ENCODE data around the gene ZBTB7C. TPM values are rescaled to one million over a fixed set of nuclear protein-coding genes. Genes with fewer than 3 reads are reported as not detected.
A peak's percentile ranks its signal among the peaks of the same experiment; 100 is the strongest.

Gene ZBTB7C
- polyA plus RNA-seq, 4 donors = 14.8 to 18.7 (median 17.2) TPM

GRCh38 chr18:48033790-48034650, 375.2 kb downstream of the ZBTB7C start:
- no peak for DNase-seq (ENCODE audit: low read depth in 4 of 4, low spot score in 3 of 4)

DNA sequence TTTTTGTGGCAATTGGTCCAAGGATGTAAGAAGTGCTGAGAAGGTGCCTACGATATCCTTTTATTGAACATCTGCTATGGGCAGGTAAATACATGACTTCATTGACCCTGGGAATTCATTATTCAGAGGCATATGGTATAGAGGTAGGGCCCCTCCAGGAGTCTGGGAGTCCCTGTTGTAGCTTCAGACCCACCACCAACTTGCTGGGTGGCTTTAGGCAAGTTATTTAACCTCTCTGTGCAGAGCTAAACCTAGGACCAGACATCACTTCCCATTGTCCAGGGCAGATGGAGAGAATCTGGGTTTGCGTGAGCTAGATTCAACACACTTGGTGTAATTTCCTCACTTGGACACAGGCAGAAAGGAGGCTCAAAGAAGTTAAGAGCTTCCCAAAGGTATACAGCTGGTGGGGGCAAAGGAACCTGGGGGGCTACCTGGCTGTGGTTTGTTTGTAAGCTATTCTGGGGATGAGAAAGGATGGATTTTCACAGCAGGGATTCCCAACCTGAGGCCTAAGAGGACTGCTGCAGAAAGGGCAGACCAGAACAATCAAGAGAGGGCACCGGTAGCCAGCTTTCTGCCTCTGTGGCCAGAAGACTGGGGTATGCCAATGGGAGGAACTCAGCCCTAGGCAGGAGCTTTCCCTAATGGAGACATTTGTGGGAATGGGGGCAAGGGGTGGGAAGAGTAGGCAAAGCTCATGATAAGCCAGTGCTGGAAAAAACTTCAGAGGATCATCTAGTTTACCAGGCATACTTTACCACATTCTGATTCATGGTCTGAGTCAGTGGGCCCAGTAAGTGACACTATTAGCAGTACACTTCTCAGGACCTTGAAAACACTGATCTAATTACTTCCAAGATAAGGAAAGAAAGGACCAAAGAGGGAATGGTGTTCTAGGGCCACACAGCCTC, 376.1 kb downstream of the ZBTB7C start:
- no peak for DNase-seq (ENCODE audit: low read depth in 4 of 4, low spot score in 3 of 4)

DNA sequence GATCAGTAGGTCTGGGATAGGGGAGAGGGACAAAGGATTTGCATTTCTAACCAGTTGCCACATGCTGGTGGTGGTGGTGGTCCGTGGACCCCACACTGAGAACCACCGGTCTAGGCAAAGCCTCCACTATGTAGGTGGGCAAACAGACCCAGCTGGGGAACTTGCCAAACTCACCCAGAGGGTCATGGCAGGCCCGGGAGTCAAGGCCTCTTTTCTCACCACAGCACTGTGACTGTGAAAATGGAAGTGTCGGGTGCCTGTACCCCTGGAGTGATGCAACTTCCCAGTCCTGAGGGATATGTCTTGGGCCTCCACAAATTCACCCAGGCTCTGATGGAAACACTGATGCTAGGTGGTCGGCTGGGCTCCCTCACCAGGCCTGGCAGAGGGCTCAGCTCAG, 377.5 kb downstream of the ZBTB7C start:
- no peak for DNase-seq (ENCODE audit: low read depth in 4 of 4, low spot score in 3 of 4)

DNA sequence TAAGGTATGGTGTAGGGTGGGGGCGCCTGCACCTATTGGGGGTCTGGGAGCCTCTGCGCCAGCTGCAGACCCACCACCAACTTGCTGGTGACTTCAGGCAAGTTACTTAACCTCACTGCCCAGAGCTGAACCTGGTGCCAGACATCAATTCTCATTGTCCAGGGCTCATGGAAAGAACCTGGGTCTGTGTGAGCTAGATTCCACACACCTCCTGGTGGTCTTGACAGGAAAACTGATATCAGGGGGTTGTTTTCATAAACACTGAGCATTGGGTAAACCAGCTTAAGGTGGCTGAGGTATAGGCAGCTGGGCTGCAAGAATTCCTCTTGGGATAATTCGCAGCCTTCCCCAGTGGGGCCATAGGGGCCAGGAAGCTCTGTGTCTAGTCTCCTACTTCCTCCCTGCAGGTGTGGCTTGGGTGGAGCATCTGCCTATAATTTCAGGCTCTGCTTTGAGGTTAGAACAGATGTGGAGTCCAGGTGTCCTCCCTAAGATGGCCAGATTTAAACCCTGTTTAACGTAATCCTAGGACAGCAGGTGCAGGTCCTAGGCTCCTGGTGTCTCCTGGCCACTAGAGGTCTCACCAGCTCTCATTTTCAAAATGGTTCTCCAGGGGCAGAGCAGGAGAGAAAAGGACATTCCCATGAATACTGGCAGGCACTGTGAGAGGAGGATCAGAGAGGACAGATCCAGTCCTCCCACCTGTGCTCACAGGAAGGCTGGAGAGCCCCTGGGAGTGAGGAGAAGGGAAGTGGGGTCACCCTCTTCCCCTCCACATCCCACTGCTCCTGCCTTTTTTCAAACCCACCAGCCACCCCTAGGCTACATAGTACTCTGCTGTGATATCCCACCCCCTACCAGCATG, 378.3 kb downstream of the ZBTB7C start:
- peak in 2 of 4 donors; percentile 68 for DNase-seq (ENCODE audit: low read depth in 4 of 4, low spot score in 3 of 4)

- DNase-seq (ENCODE audit: low read depth in 4 of 4, low spot score in 3 of 4) = no peak
These were observed 379.7 kb downstream of the ZBTB7C start for GRCh38 chr18:48029296-48029986.

DNA sequence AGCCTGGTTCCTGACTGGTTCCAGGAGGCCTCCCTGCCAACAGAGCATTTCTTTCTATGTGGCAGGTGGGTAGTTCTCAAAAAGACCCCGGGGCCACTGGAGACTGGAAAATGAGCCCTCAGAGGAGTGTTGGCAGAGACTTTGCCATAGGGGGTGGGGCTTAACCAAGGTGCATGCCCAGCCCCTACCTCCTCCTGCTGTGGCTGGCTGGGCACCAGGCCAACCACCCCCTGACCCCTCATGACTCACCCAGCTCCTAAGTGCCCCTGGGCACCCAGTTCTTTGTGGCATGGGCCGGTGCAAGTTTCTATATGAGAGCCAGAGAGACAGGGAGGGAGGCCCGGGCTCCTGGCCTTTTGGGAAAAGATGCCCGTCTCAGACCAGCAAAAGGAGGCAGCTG, 380.5 kb downstream of the ZBTB7C start:
- no peak for DNase-seq (ENCODE audit: low read depth in 4 of 4, low spot score in 3 of 4)

DNA sequence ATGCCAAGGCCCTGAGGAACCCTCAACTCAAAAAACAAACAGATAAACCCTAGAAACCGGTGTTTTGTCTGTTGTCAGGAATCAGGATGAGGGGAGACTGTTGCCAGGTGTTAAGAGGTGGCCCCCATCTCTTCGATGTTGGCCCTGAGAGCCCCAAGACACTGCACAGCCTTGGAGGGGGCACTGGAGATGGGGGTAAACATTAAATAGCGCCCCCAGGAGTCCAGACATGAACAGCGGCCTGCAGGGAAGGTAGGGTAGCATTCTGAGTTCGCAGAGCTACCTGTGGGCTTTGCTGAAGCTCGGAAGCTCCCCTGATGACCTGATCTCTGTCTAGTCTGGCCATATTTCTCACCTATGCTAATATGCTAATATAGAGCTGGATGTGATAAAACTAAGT, 381.1 kb downstream of the ZBTB7C start:
- DNase-seq (ENCODE audit: low read depth in 4 of 4, low spot score in 3 of 4) = no peak

DNA sequence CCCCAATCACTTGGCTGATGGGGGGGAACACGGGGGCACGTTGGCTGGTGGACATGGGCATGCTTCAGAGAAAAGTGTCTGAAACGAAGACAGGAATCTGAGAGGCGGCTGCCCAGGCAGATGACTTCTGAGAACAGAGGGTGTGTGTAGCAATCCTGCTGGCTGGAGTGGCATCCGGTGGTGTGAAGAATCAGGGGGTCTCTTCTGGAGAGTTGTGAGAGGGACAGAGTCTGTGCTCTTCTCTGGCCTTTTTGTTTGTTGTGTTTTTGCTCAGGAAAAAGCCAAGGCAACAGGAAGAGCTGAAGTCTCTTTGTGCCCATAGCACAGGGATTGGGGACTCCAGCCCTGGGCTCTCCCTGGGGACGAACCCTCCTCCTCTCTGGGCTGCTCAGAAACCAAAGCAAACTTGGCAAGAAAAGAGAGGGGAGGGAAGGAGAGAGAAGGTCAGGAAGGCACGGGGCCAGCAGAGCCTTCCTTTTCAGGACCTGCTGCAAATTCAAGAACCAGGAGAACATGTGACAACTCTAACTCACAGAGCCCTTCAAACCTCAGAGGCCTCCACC, 381.7 kb downstream of the ZBTB7C start:
- no peak for DNase-seq (ENCODE audit: low read depth in 4 of 4, low spot score in 3 of 4)

GRCh38 chr18:48026216-48026615, 383.0 kb downstream of the ZBTB7C start:
- no peak for DNase-seq (ENCODE audit: low read depth in 4 of 4, low spot score in 3 of 4)

GRCh38 chr18:48024881-48025660, 384.1 kb downstream of the ZBTB7C start:
- no peak for DNase-seq (ENCODE audit: low read depth in 4 of 4, low spot score in 3 of 4)

DNA sequence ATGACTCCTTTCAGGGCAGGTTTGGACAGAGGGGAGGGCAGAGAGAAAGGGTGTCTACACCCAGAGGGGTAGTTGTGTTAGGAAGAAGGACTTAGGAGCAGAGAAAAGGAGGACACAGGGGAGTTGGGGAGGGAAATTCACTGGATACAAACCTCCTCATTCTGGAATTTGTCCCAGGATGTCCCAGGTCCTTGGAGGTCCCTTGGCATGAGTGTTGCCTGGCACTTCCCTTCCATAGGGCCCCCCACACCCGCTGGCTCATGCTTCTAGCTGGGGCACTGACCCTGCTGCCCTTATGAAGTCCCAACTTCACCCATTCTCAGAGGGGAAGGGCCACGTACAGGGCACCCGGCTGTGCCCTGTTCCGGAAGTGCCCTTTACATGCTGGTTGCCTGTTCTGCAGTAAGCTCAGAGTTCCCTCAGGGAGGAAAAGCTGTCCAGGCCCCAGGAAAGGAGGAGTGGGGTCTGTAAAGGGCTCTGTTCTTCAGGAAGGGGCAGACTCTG, 385.1 kb downstream of the ZBTB7C start:
- no peak for DNase-seq (ENCODE audit: low read depth in 4 of 4, low spot score in 3 of 4)

- peak in 1 of 4 donors; percentile 52 for DNase-seq (ENCODE audit: low read depth in 4 of 4, low spot score in 3 of 4)
These were observed 385.7 kb downstream of the ZBTB7C start for GRCh38 chr18:48023334-48024008.

DNA sequence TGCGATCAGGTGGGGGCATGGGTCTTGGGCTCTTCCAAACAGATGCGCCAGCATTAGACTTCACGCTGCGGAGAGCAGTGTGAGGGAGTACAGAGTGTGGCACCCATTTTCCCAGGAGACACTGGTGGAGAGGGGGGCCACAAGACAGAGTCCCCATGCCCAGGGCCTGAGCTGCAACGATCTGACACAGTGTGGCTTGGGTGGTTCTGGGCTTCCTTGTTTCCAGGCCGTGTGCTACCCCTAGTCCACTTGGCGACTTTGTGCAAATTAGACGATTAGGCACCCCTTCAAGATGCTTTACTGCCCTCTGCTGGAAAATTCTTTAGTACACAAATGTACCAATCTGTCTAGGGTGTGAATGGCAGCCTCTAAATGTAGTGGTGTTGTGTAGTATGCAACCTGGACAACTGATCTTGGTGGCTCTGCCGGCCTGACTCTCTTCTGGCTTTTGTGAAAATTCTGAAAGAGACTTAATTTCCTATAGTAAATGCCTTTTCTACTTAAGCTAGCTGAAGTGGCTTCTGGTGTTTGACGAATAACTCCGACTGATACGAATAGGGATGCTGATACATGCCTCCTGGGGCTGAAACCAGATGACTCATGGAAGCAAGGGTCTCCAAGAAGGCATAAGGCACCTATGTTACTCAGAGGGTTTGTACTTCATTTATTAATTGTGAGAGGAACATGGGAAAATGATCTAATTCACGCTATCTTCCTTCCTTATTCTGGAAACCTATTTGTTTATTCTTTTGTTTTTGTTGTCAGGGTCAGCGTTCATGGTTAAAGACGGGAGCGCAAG, 386.5 kb downstream of the ZBTB7C start:
- peak in 2 of 4 donors; percentile 59 to 61 for DNase-seq (ENCODE audit: low read depth in 4 of 4, low spot score in 3 of 4)

DNA sequence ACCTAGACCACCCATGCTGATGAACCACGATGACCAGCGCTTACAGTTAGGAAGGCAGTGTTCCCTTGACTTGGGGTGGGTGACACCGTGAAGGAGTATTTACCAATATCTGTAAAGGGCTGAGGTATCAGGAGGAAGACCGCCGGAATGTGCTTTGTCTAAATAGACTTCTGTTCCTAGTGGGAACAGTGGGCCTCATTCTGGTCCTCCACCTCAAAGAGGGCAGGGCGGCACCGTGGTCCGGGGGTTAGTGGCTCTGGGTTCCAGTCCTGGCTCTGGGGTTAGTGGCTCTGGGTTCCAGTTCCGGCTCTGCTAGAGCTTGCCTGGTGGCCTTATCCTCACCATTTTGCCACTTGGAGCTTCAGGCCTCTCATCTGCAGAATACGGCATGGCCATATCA, 387.2 kb downstream of the ZBTB7C start:
- no peak for DNase-seq (ENCODE audit: low read depth in 4 of 4, low spot score in 3 of 4)

DNA sequence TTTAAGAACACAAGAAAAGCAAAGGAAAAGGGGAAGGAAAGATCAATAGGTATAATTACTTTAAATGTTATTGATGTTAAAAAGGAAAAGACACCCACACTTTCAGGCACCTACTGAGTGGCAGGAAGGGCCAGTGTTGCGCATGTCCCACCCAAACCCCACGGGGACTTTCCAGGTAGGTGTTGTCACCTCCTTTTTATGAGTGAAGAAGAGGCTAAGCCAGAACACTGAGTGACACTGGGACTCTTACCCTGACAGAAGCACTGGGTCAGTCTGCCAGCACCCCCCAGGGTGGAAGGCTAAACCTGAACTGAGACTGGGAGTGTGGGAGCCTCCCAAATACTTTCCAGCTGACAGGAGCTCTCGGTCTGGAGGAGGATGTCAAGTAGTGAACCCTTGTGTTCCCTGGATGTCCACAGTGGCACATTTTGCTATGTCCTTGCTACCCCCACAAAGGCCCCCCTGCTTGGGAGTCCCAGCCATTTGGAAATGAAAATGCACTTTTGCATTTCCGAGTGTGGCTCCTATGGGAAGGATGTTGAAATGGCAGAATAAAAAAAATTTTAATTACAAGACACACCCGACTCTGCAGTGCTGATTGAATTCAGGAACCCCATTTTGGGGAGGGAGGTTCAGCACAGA, 387.8 kb downstream of the ZBTB7C start:
- no peak for DNase-seq (ENCODE audit: low read depth in 4 of 4, low spot score in 3 of 4)

DNA sequence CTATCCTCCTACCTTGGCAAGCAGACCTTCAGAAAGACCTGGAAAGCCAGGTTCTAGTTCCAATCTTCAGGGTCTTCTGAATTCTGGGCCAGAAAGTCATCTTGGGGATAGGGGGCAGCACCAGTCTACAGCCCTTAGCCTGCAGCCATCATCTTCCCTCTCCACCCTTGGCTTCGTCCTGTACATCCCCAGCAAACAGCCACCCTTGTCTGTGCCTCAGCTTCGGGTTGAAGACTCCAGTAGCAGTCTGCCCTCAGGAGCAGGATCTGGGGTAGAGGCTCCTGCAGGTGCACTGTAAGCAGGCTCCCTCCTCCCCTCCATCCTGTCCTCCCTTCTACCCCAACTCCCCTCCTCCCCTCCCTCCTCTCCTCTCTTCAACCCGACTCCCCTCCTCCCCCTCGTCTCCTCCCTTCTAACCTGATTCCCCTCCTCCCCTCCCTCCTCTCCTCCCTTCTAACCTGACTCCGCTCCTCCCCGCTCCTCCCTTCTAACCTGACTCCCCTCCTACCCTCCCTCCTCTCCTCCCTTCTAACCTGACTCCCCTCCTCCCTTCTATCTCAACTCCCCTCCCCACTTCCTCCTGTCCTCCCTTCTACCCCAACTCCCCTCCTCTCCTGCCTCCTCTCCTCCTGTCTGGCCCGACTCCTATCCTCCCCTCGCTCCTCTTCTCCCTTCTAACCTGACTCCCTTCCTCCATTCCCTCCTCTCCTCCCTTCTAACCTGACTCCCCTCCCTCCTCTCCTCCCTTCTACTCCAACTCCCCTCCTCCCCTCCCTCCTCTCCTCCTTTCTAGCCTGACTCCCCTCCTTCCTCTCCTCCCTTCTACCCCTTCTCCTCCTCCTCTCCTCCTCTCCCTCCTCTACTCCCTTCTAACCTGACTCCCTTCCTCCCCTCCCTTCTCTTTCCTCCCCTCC, 388.6 kb downstream of the ZBTB7C start:
- DNase-seq (ENCODE audit: low read depth in 4 of 4, low spot score in 3 of 4) = no peak
